ENCODE data around the gene SELENOM. TPM values are rescaled to one million over a fixed set of nuclear protein-coding genes. Genes with fewer than 3 reads are reported as not detected.
"Not testable (repeated sequence)": the region's sequence is repeated elsewhere in the genome, so short reads cannot be mapped to it uniquely, and the experiment has no call there.

Gene SELENOM
- total and polyA plus RNA-seq, 2 donors: 14.4 to 122 TPM

DNA sequence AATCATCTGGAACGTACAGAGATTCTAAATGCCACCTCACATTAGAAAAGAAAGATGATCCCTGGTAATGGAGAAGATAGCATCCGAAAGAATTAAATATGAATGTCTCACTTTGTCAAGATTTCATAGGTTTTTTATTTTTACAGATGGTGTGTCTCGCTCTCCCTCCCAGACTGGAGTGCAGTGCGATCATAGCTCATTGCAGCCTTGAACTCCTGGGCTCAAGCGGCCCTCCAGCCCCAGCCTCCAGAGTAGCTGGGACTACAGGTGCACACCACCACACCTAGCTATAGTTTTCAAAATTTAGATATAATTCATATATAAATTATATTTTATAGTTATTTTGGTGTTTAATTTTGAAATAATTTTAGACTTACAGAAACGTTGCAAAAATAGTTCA is 43.0 kb downstream of the SELENOM start:
- Histone ChIP-seq H3K27ac (ENCODE audit: low read depth in 1 of 2, low read length in 1 of 2) (no peak overlapping the region), H3K4me3 (ENCODE audit: low read length in 2 of 2) (no peak overlapping the region), H3K4me1 (ENCODE audit: control insufficient read depth in 2 of 2, insufficient read depth in 2 of 2, low read length in 2 of 2) (no peaks in the 10 kb centered on the region), H3K36me3 (ENCODE audit: control insufficient read depth in 2 of 2, insufficient read depth in 2 of 2, low read length in 1 of 2) (no peaks in the 10 kb centered on the region), H3K27me3 (ENCODE audit: control insufficient read depth in 2 of 2, insufficient read depth in 1 of 2, low read length in 1 of 2) (no peaks in the 10 kb centered on the region), H3K9me3 (ENCODE audit: control insufficient read depth in 2 of 2, insufficient read depth in 1 of 2, low read length in 1 of 2) (no peaks in the 10 kb centered on the region)
- WGBS: 94% methylated on average over 6 of the region's 6 CpGs
- no peak for DNase-seq (ENCODE audit: low read depth in 6 of 9, low spot score in 9 of 9)

DNA sequence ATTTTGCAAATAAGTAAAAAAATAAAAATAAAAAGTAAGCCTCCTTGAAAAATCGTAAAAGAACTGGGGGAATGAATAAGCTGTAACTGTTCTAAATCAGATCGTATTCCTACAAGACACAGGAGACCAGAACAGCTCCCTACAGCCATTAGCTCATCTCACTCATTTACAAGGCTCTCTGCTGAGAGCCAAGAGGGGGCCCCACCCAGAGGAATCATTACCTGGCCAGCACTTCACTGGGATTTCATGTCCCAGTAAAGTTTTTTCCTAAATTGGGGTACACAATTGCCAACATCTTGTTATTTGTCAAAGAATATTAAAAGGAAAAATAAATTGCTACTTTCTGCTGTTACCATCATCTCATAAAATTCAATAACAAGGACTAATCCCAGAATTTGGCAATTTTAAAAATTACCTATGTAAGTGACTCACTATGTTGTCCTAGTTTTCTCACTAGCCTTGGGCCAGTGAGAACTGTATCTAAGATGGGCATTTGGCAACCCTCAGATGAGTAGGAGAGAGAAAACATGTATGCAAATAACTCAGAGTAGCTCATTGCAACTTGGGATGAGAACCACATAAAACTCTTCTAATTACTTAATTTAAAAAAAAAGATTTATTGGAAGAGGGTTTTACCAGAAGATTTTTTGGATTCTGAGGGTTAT is 44.7 kb downstream of the SELENOM start:
- no peaks in the 10 kb centered on the region for H3K9me3 ChIP-seq (ENCODE audit: control insufficient read depth in 2 of 2, insufficient read depth in 1 of 2, low read length in 1 of 2)
- no peaks in the 10 kb centered on the region for H3K27me3 ChIP-seq (ENCODE audit: control insufficient read depth in 2 of 2, insufficient read depth in 1 of 2, low read length in 1 of 2)
- no peak overlapping the region for H3K4me3 ChIP-seq (ENCODE audit: low read length in 2 of 2)
- no peaks in the 10 kb centered on the region for H3K36me3 ChIP-seq (ENCODE audit: control insufficient read depth in 2 of 2, insufficient read depth in 2 of 2, low read length in 1 of 2)
- WGBS: 95% methylated on average over 2 of the region's 2 CpGs
- no peaks in the 10 kb centered on the region for H3K4me1 ChIP-seq (ENCODE audit: control insufficient read depth in 2 of 2, insufficient read depth in 2 of 2, low read length in 2 of 2)
- DNase-seq (ENCODE audit: low read depth in 6 of 9, low spot score in 9 of 9): no peak
- no peak overlapping the region for H3K27ac ChIP-seq (ENCODE audit: low read depth in 1 of 2, low read length in 1 of 2)

- not testable (repeated sequence) for DNase-seq (ENCODE audit: low read depth in 6 of 9, low spot score in 9 of 9); H3K4me1 ChIP-seq (ENCODE audit: control insufficient read depth in 2 of 2, insufficient read depth in 2 of 2, low read length in 2 of 2); H3K9me3 ChIP-seq (ENCODE audit: control insufficient read depth in 2 of 2, insufficient read depth in 1 of 2, low read length in 1 of 2); H3K4me3 ChIP-seq (ENCODE audit: low read length in 2 of 2); H3K36me3 ChIP-seq (ENCODE audit: control insufficient read depth in 2 of 2, insufficient read depth in 2 of 2, low read length in 1 of 2); H3K27me3 ChIP-seq (ENCODE audit: control insufficient read depth in 2 of 2, insufficient read depth in 1 of 2, low read length in 1 of 2); H3K27ac ChIP-seq (ENCODE audit: low read depth in 1 of 2, low read length in 1 of 2)
- 87% methylated on average over 6 of the region's 6 CpGs for WGBS
These were observed 47.7 kb downstream of the SELENOM start for GRCh38 chr22:31059663-31060062.

DNA sequence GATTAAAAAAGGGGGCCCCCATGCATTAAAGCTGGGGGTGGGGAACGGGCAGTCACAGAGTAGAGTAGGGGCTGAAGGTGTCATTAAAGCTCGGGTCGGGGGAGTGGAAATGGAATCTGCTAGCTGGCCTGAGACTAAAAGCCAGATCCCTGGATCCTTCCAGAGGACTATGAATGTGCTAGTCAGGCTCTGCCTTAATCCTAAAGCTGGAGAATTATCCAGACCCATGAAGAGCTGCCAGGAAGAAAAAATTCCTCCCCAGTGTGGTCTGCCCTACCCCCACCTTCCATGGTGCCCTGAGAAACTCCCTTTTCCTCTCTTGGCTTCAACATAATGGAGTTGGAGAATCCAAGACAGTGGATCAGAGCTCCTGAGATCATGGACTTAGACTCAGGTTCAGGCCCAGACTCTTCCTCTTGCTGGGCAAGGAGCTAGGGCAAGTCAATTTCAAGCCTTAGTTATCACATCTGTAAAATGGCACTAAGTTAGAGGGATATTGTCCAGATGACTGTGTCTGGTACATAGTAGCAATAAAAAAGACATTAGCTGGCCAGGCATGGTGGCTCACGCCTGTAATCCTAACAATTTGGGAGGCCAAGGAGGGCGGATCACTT is 50.3 kb downstream of the SELENOM start:
- Histone ChIP-seq H3K36me3 (ENCODE audit: control insufficient read depth in 2 of 2, insufficient read depth in 2 of 2, low read length in 1 of 2) (no peaks in the 10 kb centered on the region), H3K9me3 (ENCODE audit: control insufficient read depth in 2 of 2, insufficient read depth in 1 of 2, low read length in 1 of 2) (no peaks in the 10 kb centered on the region), H3K4me1 (ENCODE audit: control insufficient read depth in 2 of 2, insufficient read depth in 2 of 2, low read length in 2 of 2) (no peaks in the 10 kb centered on the region), H3K27ac (ENCODE audit: low read depth in 1 of 2, low read length in 1 of 2) (no peak overlapping the region), H3K4me3 (ENCODE audit: low read length in 2 of 2) (no peak overlapping the region), H3K27me3 (ENCODE audit: control insufficient read depth in 2 of 2, insufficient read depth in 1 of 2, low read length in 1 of 2) (no peaks in the 10 kb centered on the region)
- 94% methylated on average over 5 of the region's 5 CpGs for WGBS
- no peak for DNase-seq (ENCODE audit: low read depth in 6 of 9, low spot score in 9 of 9)

DNA sequence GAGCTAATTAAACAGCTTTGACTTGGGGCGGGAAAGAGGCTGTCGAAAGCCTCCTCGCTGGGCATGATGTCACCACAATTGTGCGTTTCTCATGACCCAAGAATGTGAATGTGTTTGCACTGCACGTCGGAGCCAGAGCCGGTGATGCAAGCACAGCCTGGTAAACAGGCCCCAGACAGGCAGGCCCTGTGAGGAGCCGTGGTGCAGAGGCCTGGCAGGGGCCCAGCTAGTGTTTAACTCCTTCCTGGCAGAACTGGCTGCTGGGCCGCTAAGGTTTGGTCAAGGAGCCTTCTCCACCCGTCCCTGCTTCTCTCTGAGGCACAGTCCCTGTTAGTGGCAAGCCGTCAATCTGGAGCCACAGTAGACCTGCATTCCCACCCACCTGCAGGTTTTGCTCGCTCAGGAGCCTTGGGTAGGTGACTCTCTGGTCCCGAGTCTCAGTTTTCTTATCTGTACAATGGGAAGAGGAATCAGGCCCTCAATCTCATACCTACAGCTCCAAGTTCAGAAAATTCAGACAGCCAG is 51.7 kb downstream of the SELENOM start:
- WGBS: 80% methylated on average over 13 of the region's 13 CpGs
- H3K36me3 ChIP-seq (ENCODE audit: control insufficient read depth in 2 of 2, insufficient read depth in 2 of 2, low read length in 1 of 2): no peaks in the 10 kb centered on the region
- no peak overlapping the region for H3K27ac ChIP-seq (ENCODE audit: low read depth in 1 of 2, low read length in 1 of 2)
- no peaks in the 10 kb centered on the region for H3K9me3 ChIP-seq (ENCODE audit: control insufficient read depth in 2 of 2, insufficient read depth in 1 of 2, low read length in 1 of 2)
- no peak for DNase-seq (ENCODE audit: low read depth in 6 of 9, low spot score in 9 of 9)
- no peaks in the 10 kb centered on the region for H3K4me1 ChIP-seq (ENCODE audit: control insufficient read depth in 2 of 2, insufficient read depth in 2 of 2, low read length in 2 of 2)
- no peaks in the 10 kb centered on the region for H3K27me3 ChIP-seq (ENCODE audit: control insufficient read depth in 2 of 2, insufficient read depth in 1 of 2, low read length in 1 of 2)
- H3K4me3 ChIP-seq (ENCODE audit: low read length in 2 of 2): no peak overlapping the region

DNA sequence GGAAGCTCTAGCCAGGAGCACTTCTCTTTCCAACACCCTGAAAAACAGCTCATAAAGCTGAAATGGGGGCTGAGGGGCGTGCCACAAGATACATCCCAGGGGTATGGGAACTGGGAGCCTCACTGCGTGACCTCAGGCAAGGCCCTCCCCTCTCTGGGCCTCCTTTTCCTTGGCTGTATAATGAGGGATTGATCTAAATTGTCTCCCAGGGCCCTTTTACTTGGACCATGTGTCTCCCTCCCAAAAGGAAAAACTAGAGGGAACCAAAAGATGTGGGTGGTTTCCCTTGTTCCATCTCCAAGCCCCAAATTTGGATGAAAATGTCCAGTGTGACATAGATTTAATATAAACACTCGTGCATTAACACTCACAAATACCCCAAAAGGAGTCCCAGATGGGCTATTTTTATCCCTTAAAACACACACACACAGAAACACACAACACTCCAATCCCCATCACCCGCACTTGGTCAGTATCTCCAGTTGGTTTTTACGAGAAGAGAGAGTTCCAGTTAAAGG is 52.2 kb downstream of the SELENOM start:
- no peaks in the 10 kb centered on the region for H3K27me3 ChIP-seq (ENCODE audit: control insufficient read depth in 2 of 2, insufficient read depth in 1 of 2, low read length in 1 of 2)
- no peaks in the 10 kb centered on the region for H3K36me3 ChIP-seq (ENCODE audit: control insufficient read depth in 2 of 2, insufficient read depth in 2 of 2, low read length in 1 of 2)
- H3K9me3 ChIP-seq (ENCODE audit: control insufficient read depth in 2 of 2, insufficient read depth in 1 of 2, low read length in 1 of 2): no peaks in the 10 kb centered on the region
- no peak overlapping the region for H3K27ac ChIP-seq (ENCODE audit: low read depth in 1 of 2, low read length in 1 of 2)
- no peak overlapping the region for H3K4me3 ChIP-seq (ENCODE audit: low read length in 2 of 2)
- no peak for DNase-seq (ENCODE audit: low read depth in 6 of 9, low spot score in 9 of 9)
- no peaks in the 10 kb centered on the region for H3K4me1 ChIP-seq (ENCODE audit: control insufficient read depth in 2 of 2, insufficient read depth in 2 of 2, low read length in 2 of 2)
- 84% methylated on average over 5 of the region's 5 CpGs for WGBS

Other genes starting within 250 kb of the SELENOM start
- gene MORC2, start 138.8 kb downstream of the SELENOM start, total RNA-seq: 10.7 TPM
- 45.1 TPM for gene MORC2, start 138.8 kb downstream of the SELENOM start, polyA plus RNA-seq
- gene TUG1, start 138.3 kb downstream of the SELENOM start, total RNA-seq: 58.2 TPM
- gene TUG1, start 138.3 kb downstream of the SELENOM start, polyA plus RNA-seq: 65.5 TPM
- gene SMTN, start 26.2 kb downstream of the SELENOM start, total RNA-seq: 4.5 TPM
- gene SMTN, start 26.2 kb downstream of the SELENOM start, polyA plus RNA-seq: 26.3 TPM
- 0.47 TPM for gene INPP5J, start 15.4 kb upstream of the SELENOM start, total RNA-seq
- gene INPP5J, start 15.4 kb upstream of the SELENOM start, polyA plus RNA-seq: 1.1 TPM
- gene PLA2G3, start 32.9 kb upstream of the SELENOM start, total RNA-seq: 0.42 TPM
- gene PLA2G3, start 32.9 kb upstream of the SELENOM start, polyA plus RNA-seq: 0.39 TPM
- 21.7 TPM for gene RNF185, start 52.6 kb upstream of the SELENOM start, total RNA-seq
- 21.7 TPM for gene RNF185, start 52.6 kb upstream of the SELENOM start, polyA plus RNA-seq
- gene LIMK2, start 104.7 kb upstream of the SELENOM start, total RNA-seq: 21.6 TPM
- 32.6 TPM for gene LIMK2, start 104.7 kb upstream of the SELENOM start, polyA plus RNA-seq
- 64.4 TPM for gene PIK3IP1, start 184.9 kb upstream of the SELENOM start, total RNA-seq
- 182 TPM for gene PIK3IP1, start 184.9 kb upstream of the SELENOM start, polyA plus RNA-seq
- 25.2 TPM for gene PATZ1, start 238.8 kb upstream of the SELENOM start, total RNA-seq
- gene PATZ1, start 238.8 kb upstream of the SELENOM start, polyA plus RNA-seq: 33.4 TPM

All from thymus (tissue), 11 donors.